ENCODE data around the gene SHC1.

The SHC1 gene

GRCh38 chr1:154974808-154975408, 4.4 kb upstream of the SHC1 start (continued):
- TF ChIP-seq ZNF449 (tag by site-specific recombination; IDR thresholded peaks at IDR 0.05), result peak; percentile 7; the same call in 1 of the 2 replicates
- no peak for TF ChIP-seq OVOL3 (tag by site-specific recombination; IDR thresholded peaks at IDR 0.05)
- no peak for TF ChIP-seq ZNF76 (tag by site-specific recombination; IDR thresholded peaks at IDR 0.05; ENCODE audit: borderline replicate concordance, low read depth)
- no peak for TF ChIP-seq OSR2 (tag by site-specific recombination; IDR thresholded peaks at IDR 0.05)
- TF ChIP-seq CTCF (tag by site-specific recombination; IDR thresholded peaks at IDR 0.05), result no peak
- no peak for TF ChIP-seq ZNF280C (tag by site-specific recombination; IDR thresholded peaks at IDR 0.05)
- peak; percentile 93 for TF ChIP-seq HOXD13 (CRISPR knock-in tag; IDR thresholded peaks at IDR 0.05; ENCODE audit: borderline replicate concordance)
- TF ChIP-seq ZBTB20 (tag by site-specific recombination; IDR thresholded peaks at IDR 0.05), result no peak
- TF ChIP-seq ZNF335 (tag by site-specific recombination; conservative IDR thresholded peaks at IDR 0.05), result 0 out of 2 replicates have a peak, but pooled peaks have one; percentile 44
- no peak for TF ChIP-seq ZNF776 (tag by site-specific recombination; IDR thresholded peaks at IDR 0.05; ENCODE audit: borderline replicate concordance)
- peak; percentile 83; the same call in 1 of the 2 replicates for TF ChIP-seq KLF16 (tag by site-specific recombination; IDR thresholded peaks at IDR 0.05)
- TF ChIP-seq FEZF1 (tag by site-specific recombination; IDR thresholded peaks at IDR 0.05), result 0 out of 2 replicates have a peak, but pooled peaks have one; percentile 59
- peak; percentile 59 for TF ChIP-seq PRDM1 (tag by site-specific recombination; IDR thresholded peaks at IDR 0.05)
- TF ChIP-seq ZNF311 (tag by site-specific recombination; IDR thresholded peaks at IDR 0.05; ENCODE audit: borderline replicate concordance), result no peak
- TF ChIP-seq KLF17 (tag by site-specific recombination; IDR thresholded peaks at IDR 0.05), result 0 out of 2 replicates have a peak, but pooled peaks have one; percentile 24
- no peak for TF ChIP-seq ZSCAN18 (tag by site-specific recombination; IDR thresholded peaks at IDR 0.05)
- no peak for TF ChIP-seq ZNF202 (tag by site-specific recombination; IDR thresholded peaks at IDR 0.05; ENCODE audit: borderline replicate concordance)
- TF ChIP-seq ZNF394 (tag by site-specific recombination; IDR thresholded peaks at IDR 0.05; ENCODE audit: borderline replicate concordance), result peak; percentile 81
- 0 out of 2 replicates have a peak, but pooled peaks have one; percentile 14 for TF ChIP-seq ZBTB11 (tag by site-specific recombination; conservative IDR thresholded peaks at IDR 0.05; ENCODE audit: low read depth)
- 0 out of 2 replicates have a peak, but pooled peaks have one; percentile 11 for TF ChIP-seq ZNF843 (tag by site-specific recombination; IDR thresholded peaks at IDR 0.05)
- TF ChIP-seq ZNF600 (tag by site-specific recombination; IDR thresholded peaks at IDR 0.05), result peak; percentile 73; the same call in 1 of the 2 replicates
- TF ChIP-seq ZNF16 (tag by site-specific recombination; IDR thresholded peaks at IDR 0.05; ENCODE audit: low read depth), result no peak
- TF ChIP-seq ZNF148 (tag by site-specific recombination; IDR thresholded peaks at IDR 0.05; ENCODE audit: borderline replicate concordance), result no peak

Measured in HEK293 (cell line).